Measurements from ENCODE around the gene NKX1-1. TPM values are rescaled to one million over a fixed set of nuclear protein-coding genes. Genes with fewer than 3 reads are reported as not detected.

Gene NKX1-1
- total RNA-seq, 2 donors from 2014 or later, result not detected

DNA sequence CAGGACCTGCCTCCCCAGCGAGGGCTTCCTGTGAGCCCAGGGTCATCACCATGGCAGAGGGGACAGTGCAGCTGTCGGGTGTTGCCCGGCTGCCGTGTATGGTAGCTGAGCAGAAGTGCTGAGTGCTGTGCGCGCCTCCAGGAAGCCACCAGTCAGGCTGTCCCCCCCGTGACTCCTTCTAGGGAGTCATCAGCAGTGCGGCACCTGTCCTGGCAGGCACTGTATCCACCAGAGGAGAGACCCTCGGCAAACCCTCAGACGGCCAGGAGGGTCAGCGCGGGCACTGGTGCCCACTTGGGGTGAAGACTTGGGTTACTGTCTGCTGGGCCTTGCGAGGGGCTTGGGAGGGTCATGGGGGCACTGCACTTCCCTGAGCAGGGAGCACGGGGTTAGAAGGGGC is 50.9 kb downstream of the NKX1-1 start:
- DNase-seq (ENCODE audit: low spot score), result no peak
- intact Hi-C loops (cut with DNase I), result loop anchor here (5.0 to 10.0 kb wide), 3 partner anchors 269 to 369 kb away; partner anchors contain the start of genes TACC3 (in 1 of the 2) and TMEM129 (in 1 of the 2)

DNA sequence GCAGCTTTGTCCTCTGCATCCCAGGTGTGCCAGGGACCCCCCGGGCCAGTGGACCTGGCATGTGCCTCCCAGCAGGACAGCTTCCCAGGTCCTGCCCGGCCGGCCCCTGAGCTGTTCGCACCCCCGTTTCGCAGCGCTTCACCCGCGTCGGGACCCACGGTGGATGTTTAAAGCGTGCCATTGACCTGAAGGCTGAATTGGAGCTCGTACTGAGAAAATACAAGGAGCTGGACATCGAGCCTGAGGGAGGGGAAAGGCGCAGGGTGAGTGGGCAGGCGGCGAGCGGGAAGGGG is 51.3 kb downstream of the NKX1-1 start:
- intact Hi-C loops (cut with DNase I), result loop anchor here (5.0 to 10.0 kb wide), 3 partner anchors 270 to 370 kb away; partner anchors contain the start of genes TACC3 (in 1 of the 2) and TMEM129 (in 1 of the 2)
- no peak for DNase-seq (ENCODE audit: low spot score)

DNA sequence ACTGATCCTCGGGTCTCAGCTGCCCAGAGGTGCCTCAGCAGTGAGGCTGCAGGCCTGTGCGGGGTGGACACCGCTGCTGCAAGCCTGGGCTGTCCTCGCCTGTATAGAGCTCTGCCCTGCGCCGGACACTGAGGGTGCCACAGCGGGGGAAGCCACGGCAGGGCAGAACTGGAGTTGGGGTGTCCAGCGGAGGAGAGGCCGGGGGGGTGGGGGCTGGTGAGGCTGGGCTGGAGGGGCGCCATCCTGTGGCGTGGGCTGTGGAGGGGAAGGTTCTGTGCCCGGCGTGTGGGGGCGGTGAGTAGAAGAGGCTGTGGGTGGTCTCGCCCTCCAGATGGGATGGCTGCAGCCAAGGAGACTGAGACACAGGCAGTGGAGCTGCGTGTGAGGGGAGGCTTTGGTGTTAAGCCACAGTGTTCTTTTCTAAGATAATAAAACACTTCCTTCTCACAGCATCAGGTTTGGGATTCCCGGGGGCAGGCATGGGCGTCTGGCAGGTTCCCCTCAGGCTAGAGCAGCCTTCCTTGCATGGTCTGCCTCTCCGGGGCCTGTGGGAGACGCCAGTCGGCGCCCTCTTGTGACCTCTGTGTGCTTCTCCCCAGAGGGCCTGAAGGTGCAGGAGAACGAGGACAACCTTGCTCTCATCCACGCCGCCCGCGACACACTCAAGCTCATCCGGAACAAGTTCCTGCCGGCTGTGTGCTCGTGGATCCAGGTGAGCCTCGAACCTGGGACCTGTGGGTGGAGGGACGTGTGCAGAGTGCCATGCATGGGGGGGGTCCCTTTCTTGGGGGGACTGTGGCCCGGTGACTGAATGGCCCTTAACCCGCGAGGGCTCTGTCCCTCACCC is 51.9 kb downstream of the NKX1-1 start:
- intact Hi-C loops (cut with DNase I), result loop anchor here in 1 of 2 donors (10.0 kb wide), 2 partner anchors 270 to 370 kb away; partner anchors contain the start of genes TACC3 and TMEM129
- no peak for DNase-seq (ENCODE audit: low spot score)

DNA sequence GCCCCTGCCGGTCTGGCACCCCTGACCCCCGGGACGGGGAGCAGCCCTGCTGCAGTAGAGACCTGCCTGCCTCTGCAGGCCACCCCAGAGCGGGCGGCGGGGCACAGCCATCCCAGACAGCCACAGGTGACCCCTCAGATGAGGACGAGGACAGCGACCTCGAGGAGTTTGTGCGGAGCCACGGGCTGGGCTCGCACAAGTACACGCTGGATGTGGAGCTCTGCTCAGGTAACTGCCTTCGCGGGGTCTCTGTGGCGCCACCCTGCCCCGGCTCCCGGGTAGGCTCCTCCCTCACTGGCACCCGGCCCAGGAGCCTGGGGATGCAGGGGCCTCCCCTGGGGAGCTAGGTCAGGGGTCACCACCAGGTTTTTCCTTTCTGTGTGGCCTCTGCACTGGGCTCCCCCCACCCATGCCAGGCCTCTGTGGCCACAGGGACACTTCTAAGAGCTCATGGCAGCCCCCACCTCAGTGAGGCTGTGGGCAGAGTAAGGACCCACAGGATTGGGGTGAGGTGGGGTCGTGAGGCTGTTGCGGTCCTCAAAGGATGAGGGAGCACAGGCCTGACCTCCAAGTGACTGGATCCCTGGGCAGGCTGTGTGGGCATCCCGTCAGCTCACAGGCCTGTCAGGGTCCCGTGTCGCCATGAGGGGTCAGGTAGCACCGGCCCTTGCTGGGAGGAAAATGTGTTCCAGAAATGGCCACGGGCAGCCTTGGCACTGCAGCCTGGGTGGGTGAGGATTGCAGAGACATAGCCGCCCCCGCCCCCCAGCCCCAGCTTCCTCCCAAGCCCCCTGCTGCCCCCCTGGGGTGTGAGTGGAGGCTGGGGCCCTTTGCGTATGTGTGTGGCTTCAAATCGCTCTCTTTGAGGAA is 52.8 kb downstream of the NKX1-1 start:
- intact Hi-C loops (cut with DNase I), result loop anchor here in 1 of 2 donors (10.0 kb wide), 2 partner anchors 271 to 371 kb away; partner anchors contain the start of genes TACC3 and TMEM129
- no peak for DNase-seq (ENCODE audit: low spot score)

Other genes with a start within 250 kb of the NKX1-1 start
- 10 to 100 TPM; 18.1 to 63.3 TPM for gene SPON2, start 233.9 kb downstream of the NKX1-1 start, total RNA-seq
- 100 to 1,000 TPM; 109 to 113 TPM for gene CTBP1, start 157.3 kb downstream of the NKX1-1 start, total RNA-seq
- 10 to 100 TPM; 37.5 to 43.7 TPM for gene MAEA, start 116.6 kb downstream of the NKX1-1 start, total RNA-seq
- gene UVSSA, start 59.2 kb downstream of the NKX1-1 start, total RNA-seq, result 10 to 100 TPM; 14.3 to 14.7 TPM